Suprapubic skin (tissue), 4 donors: ENCODE results near the gene ARL5C. TPM values are rescaled to one million over a fixed set of nuclear protein-coding genes. Genes with fewer than 3 reads are reported as not detected.

Experiments
- DNase-seq, 2 donors: peaks; one replicate each; pipeline ENCODE4 v3.0.0-alpha.2; 2019; ENCODE audit warnings: low spot score in 2 of 2
- H3K27ac ChIP-seq: fragments of 200-600 bp; sonication (generic); one replicate; pipeline ENCODE4 v1.5.1; 2019
- H3K27me3 ChIP-seq: fragments of 200-600 bp; sonication (generic); one replicate; pipeline ENCODE4 v1.5.1; 2019
- H3K36me3 ChIP-seq: fragments of 200-600 bp; sonication (generic); one replicate; pipeline ENCODE4 v1.5.1; 2019
- H3K4me1 ChIP-seq: fragments of 200-600 bp; sonication (generic); one replicate; pipeline ENCODE4 v1.5.1; 2019
- H3K4me3 ChIP-seq: fragments of 200-600 bp; sonication (generic); one replicate; pipeline ENCODE4 v1.5.1; 2019; ENCODE audit warnings: mild to moderate bottlenecking
- H3K9me3 ChIP-seq: fragments of 200-600 bp; sonication (generic); one replicate; pipeline ENCODE4 v1.5.1; 2019
- EP300 ChIP-seq: sonication (generic); formaldehyde crosslinking; IDR thresholded peaks from one replicate; pipeline ENCODE4 v1.6.1; 2017; ENCODE audit warnings: antibody characterized with exemption
- POLR2A ChIP-seq, 2 donors: fragments of 450-650 bp; IDR thresholded peaks; one replicate each; pipeline ENCODE4 v1.6.1; 2017; ENCODE audit warnings: antibody characterized with exemption in 2 of 2, mild to moderate bottlenecking in 2 of 2, moderate library complexity in 2 of 2
- POLR2AphosphoS5 ChIP-seq, 3 donors: sonication (generic); formaldehyde crosslinking; IDR thresholded peaks; one replicate each; pipeline ENCODE4 v1.6.1; 2017; ENCODE audit warnings: antibody characterized with exemption in 3 of 3
- WGBS: methylation state at CpG from one replicate; pipeline ENCODE4 v1.1.5; 2018; 5-methylcytosine and 5-hydroxymethylcytosine counted together
- total RNA-seq, 4 donors: library from RNA; depleted of rRNA; stranded (reverse); fragments of >200 nt; gene quantifications; one replicate each; pipeline ENCODE4 v1.1.0, GENCODE V29; 2016
- TF ChIP-seq, protein P1 (sequence below), 2 donors: fragments of 200-600 bp in 1 of 2; fragments of 450-650 bp in 1 of 2; sonication (generic) in 1 of 2; IDR thresholded peaks; one replicate each; pipeline ENCODE4 v1.5.1; 2016 to 2019; ENCODE audit warnings: antibody characterized with exemption in 2 of 2, mild to moderate bottlenecking in 1 of 2, moderate library complexity in 1 of 2

The ARL5C gene
- total RNA-seq, 4 donors from 2014 or later = not detected

DNA sequence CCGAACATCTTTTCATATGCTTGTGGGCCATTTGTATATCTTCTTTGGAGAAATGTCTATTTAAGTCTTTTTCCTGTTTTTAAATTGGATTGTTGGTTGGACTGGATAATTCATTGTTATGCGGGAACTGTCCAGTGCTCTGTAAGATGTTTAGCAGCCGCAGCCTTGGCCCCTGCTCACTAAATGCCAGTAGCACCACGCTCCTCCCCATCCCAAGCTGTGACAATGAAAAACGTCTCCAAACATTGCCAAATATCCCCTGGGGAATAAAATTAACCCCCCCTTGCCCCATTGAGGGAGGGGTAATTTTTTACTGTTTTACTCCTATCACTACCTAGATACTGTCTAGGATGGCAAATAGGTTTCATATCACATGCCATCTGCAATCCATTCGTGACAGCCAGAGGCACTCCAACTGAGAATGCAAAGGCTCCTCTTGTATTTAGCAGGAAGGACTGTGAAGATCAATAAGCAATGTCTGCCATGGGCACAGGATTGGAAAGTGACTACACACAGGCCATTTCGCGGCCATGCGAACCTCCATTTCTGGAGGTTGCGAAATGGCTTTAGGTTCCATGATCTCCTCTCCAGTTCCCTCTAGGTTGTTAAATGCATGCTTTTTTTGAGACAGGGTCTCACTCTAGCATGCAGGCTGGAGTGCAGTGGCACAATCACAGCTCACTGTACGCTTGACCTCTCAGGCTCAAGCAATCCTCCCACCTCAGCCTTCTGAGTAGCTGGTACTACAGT is 23.9 kb downstream of the ARL5C start:
- no peak overlapping the region for H3K4me3 ChIP-seq
- H3K9me3 ChIP-seq = no peaks in the 10 kb centered on the region
- no peak overlapping the region for H3K27ac ChIP-seq
- TF ChIP-seq POLR2AphosphoS5 (IDR thresholded peaks at IDR 0.05) = no peak
- TF ChIP-seq POLR2A (IDR thresholded peaks at IDR 0.05) = no peak
- no peak for TF ChIP-seq EP300
- WGBS = 85% methylated on average over 11 of the region's 11 CpGs
- H3K36me3 ChIP-seq = no peaks in the 10 kb centered on the region
- peaks cover 43% of the 10 kb centered on the region for H3K4me1 ChIP-seq
- no peaks in the 10 kb centered on the region for H3K27me3 ChIP-seq
- DNase-seq = no peak

DNA sequence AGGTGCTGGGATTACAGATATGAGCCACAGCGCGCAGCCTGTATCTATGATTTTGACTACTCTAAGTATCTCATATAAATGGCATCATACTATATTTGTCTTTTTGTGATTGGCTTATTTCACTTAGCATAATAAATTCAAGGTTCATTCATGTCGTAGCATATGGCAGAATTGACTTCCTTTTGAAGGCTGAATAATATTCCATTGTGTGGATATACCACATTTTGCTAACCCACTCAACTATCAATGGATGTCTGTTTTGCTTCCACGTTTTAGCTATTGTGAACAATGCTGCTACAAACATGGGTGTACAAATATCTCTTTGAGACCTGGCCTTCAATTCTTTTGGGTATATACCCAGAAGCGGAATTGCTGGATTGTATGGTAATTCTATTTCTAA is 24.7 kb downstream of the ARL5C start:
- Histone ChIP-seq H3K4me1 (peaks cover 43% of the 10 kb centered on the region), H3K36me3 (no peaks in the 10 kb centered on the region), H3K27me3 (no peaks in the 10 kb centered on the region), H3K27ac (no peak overlapping the region), H3K4me3 (no peak overlapping the region), H3K9me3 (no peaks in the 10 kb centered on the region)
- TF ChIP-seq, protein P1, sequence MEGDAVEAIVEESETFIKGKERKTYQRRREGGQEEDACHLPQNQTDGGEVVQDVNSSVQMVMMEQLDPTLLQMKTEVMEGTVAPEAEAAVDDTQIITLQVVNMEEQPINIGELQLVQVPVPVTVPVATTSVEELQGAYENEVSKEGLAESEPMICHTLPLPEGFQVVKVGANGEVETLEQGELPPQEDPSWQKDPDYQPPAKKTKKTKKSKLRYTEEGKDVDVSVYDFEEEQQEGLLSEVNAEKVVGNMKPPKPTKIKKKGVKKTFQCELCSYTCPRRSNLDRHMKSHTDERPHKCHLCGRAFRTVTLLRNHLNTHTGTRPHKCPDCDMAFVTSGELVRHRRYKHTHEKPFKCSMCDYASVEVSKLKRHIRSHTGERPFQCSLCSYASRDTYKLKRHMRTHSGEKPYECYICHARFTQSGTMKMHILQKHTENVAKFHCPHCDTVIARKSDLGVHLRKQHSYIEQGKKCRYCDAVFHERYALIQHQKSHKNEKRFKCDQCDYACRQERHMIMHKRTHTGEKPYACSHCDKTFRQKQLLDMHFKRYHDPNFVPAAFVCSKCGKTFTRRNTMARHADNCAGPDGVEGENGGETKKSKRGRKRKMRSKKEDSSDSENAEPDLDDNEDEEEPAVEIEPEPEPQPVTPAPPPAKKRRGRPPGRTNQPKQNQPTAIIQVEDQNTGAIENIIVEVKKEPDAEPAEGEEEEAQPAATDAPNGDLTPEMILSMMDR (IDR thresholded peaks at IDR 0.05) = no peak
- TF ChIP-seq POLR2AphosphoS5 (IDR thresholded peaks at IDR 0.05) = no peak
- TF ChIP-seq POLR2A (IDR thresholded peaks at IDR 0.05) = no peak
- no peak for TF ChIP-seq EP300
- DNase-seq = no peak
- 93% methylated on average over 5 of the region's 5 CpGs for WGBS

DNA sequence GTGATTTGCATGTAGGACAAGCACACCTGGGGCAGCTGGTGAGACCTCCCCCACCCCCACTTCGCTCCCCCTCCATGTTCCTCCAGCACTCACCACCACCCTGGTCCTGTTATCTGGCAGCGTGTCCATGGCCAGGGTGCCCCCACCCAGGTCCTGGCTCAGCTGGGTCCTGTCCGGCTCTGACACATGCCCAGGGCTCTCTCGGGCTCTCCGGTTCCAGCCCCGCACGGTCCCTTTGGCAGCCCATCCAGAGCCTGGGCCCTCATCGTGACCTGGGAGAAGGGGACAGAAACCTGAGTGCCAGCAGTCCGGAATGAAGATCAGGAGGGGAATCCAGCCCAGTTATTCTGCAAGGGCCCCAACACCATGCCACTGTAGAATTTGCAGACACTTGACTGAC is 26.4 kb downstream of the ARL5C start:
- H3K27ac ChIP-seq = no peak overlapping the region
- no peak overlapping the region for H3K4me3 ChIP-seq
- H3K36me3 ChIP-seq = no peaks in the 10 kb centered on the region
- H3K4me1 ChIP-seq = peaks cover 34% of the 10 kb centered on the region
- DNase-seq = no peak
- no peaks in the 10 kb centered on the region for H3K9me3 ChIP-seq
- no peaks in the 10 kb centered on the region for H3K27me3 ChIP-seq
- 97% methylated on average over 9 of the region's 9 CpGs for WGBS
- TF ChIP-seq POLR2A (IDR thresholded peaks at IDR 0.05) (no peak), POLR2AphosphoS5 (IDR thresholded peaks at IDR 0.05) (no peak), EP300 (no peak)
- TF ChIP-seq, protein P1 (IDR thresholded peaks at IDR 0.05) = no peak

DNA sequence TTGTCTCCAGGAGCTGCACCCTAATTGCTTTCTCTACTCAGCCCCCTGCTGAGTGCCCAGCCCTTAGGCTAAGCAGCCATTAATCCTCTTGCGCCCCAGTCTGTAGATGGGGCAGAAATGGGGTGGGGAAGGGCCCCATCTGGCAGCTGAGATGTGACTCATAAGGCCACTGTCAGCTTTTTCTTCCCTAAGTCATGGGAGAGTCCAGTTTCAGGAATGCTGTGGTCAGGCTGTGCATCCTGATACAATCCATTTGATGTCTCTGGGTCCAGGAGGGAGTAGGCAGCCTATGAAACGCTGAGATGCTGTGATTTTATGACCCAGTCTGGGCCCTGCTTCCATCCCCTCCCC is 26.8 kb downstream of the ARL5C start:
- DNase-seq = no peak
- no peak overlapping the region for H3K27ac ChIP-seq
- WGBS = 46% methylated on average over 2 of the region's 2 CpGs
- no peak overlapping the region for H3K4me3 ChIP-seq
- no peaks in the 10 kb centered on the region for H3K9me3 ChIP-seq
- no peaks in the 10 kb centered on the region for H3K36me3 ChIP-seq
- H3K27me3 ChIP-seq = no peaks in the 10 kb centered on the region
- H3K4me1 ChIP-seq = peaks cover 30% of the 10 kb centered on the region
- TF ChIP-seq POLR2A (IDR thresholded peaks at IDR 0.05) (no peak), EP300 (no peak), POLR2AphosphoS5 (IDR thresholded peaks at IDR 0.05) (no peak)
- TF ChIP-seq, protein P1 (IDR thresholded peaks at IDR 0.05) = no peak

DNA sequence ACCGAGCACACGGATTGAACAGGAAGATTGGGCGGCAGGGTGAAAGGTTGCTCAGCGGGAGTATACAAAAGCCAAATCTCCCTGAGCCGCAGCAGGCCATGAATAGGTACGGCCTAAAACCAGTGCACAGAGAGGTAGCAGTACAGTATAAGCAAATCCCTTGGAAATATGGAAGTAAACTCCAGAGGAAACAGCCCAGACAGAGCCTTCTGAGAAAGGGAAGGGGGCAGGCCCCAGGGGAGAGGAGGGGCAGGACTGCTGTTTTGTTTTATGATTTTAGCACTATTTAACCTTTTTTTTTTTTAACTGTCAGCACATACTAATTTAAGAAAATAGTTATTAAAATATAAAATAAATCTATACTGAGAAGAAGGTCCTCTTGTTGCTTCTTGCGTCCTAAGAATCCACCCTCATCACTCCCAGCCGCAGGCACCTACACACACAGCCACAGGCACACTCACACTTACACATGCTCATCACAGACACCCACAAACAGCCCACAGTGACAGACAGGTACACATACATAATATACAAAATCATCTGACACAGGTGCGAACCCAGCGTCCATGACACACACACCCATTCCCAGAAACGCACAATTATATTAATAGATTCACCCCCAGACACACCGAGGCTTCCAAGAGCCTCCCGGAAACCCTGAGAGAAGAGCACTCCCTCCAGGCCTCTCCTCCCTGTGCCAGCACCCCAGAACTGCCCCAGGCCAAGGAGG is 27.4 kb downstream of the ARL5C start:
- TF ChIP-seq EP300 (no peak), POLR2AphosphoS5 (IDR thresholded peaks at IDR 0.05) (no peak), POLR2A (IDR thresholded peaks at IDR 0.05) (no peak)
- TF ChIP-seq, protein P1 (IDR thresholded peaks at IDR 0.05) = no peak
- WGBS = 63% methylated on average over 13 of the region's 13 CpGs
- H3K4me1 ChIP-seq = peaks cover 25% of the 10 kb centered on the region
- DNase-seq = no peak
- no peaks in the 10 kb centered on the region for H3K36me3 ChIP-seq
- H3K27me3 ChIP-seq = no peaks in the 10 kb centered on the region
- H3K4me3 ChIP-seq = no peak overlapping the region
- no peak overlapping the region for H3K27ac ChIP-seq
- no peaks in the 10 kb centered on the region for H3K9me3 ChIP-seq
